GM23248 (cell line): ENCODE data around the gene BTAF1. TPM values are rescaled to one million over a fixed set of nuclear protein-coding genes. Genes with fewer than 3 reads are reported as not detected.

Experiments used
- DNase-seq: peaks from one replicate; pipeline ENCODE4 v3.0.0-alpha.2; 2015
- H2AFZ ChIP-seq: fragments of 200-600 bp; sonication (generic); 2 replicates; pipeline ENCODE4 v1.6.1; 2016; ENCODE audit warnings: antibody characterized with exemption
- H3F3A ChIP-seq: fragments of 200-600 bp; sonication (generic); 2 replicates; pipeline ENCODE4 v1.6.1; 2016; ENCODE audit warnings: mild to moderate bottlenecking, antibody characterized with exemption, mixed run types; ENCODE audit not compliant: insufficient read depth
- H3K27ac ChIP-seq: fragments of 200-600 bp; sonication (generic); 2 replicates; pipeline ENCODE4 v1.5.1; 2016; ENCODE audit warnings: mild to moderate bottlenecking
- H3K27me3 ChIP-seq: fragments of 200-600 bp; sonication (generic); replicated peaks from 2 replicates; pipeline ENCODE4 v1.6.1; 2016; ENCODE audit warnings: mild to moderate bottlenecking; ENCODE audit not compliant: insufficient read depth
- H3K36me3 ChIP-seq: fragments of 200-600 bp; sonication (generic); 2 replicates; pipeline ENCODE4 v1.6.1; 2016; ENCODE audit warnings: low read depth, mild to moderate bottlenecking
- H3K4me1 ChIP-seq: fragments of 200-600 bp; sonication (generic); 2 replicates; pipeline ENCODE4 v1.6.1; 2016; ENCODE audit warnings: mild to moderate bottlenecking; ENCODE audit not compliant: insufficient read depth
- H3K4me2 ChIP-seq: fragments of 200-600 bp; sonication (generic); one replicate; pipeline ENCODE4 v1.6.1; 2016; ENCODE audit warnings: mild to moderate bottlenecking; ENCODE audit not compliant: unreplicated experiment
- H3K4me3 ChIP-seq: fragments of 200-600 bp; sonication (generic); 2 replicates; pipeline ENCODE4 v1.5.1; 2016; ENCODE audit warnings: mild to moderate bottlenecking
- H3K79me2 ChIP-seq: fragments of 200-600 bp; sonication (generic); 2 replicates; pipeline ENCODE4 v1.6.1; 2016; ENCODE audit warnings: mild to moderate bottlenecking; ENCODE audit not compliant: insufficient read depth
- H3K9ac ChIP-seq: fragments of 200-600 bp; sonication (generic); 2 replicates; pipeline ENCODE4 v1.6.1; 2016; ENCODE audit warnings: mild to moderate bottlenecking
- H3K9me2 ChIP-seq: fragments of 200-600 bp; sonication (generic); 2 replicates; pipeline ENCODE4 v1.6.1; 2016; ENCODE audit warnings: mixed run types, mild to moderate bottlenecking, moderate library complexity; ENCODE audit not compliant: insufficient read depth
- H3K9me3 ChIP-seq: fragments of 200-600 bp; sonication (generic); one replicate; pipeline ENCODE4 v1.6.1; 2017; ENCODE audit warnings: low read depth
- H4K20me1 ChIP-seq: fragments of 200-600 bp; sonication (generic); 2 replicates; pipeline ENCODE4 v1.6.0; 2016; ENCODE audit not compliant: insufficient read depth
- EZH2 ChIP-seq: fragments of 200-600 bp; sonication (generic); IDR thresholded peaks from 2 replicates; pipeline ENCODE4 v1.6.1; 2018; ENCODE audit warnings: antibody characterized with exemption, mild to moderate bottlenecking; ENCODE audit not compliant: insufficient read depth, poor library complexity, severe bottlenecking
- EZH2phosphoT487 ChIP-seq: fragments of 200-600 bp; sonication (generic); IDR thresholded peaks from 2 replicates; pipeline ENCODE4 v1.6.1; 2018; ENCODE audit warnings: antibody characterized with exemption, moderate library complexity, mild to moderate bottlenecking, low read depth; ENCODE audit not compliant: insufficient read depth
- WGBS, 2 experiments: methylation state at CpG; one replicate each; pipeline ENCODE4 v1.1.6; 2015 to 2017; ENCODE audit warnings: low lambda C conversion rate in 2 of 2, low coverage in 1 of 2; ENCODE audit errors: missing lambda C conversion rate in 2 of 2; 5-methylcytosine and 5-hydroxymethylcytosine counted together
- in situ Hi-C: fragments of 300-500 bp; cut with MboI; formaldehyde crosslinking; loops from 2 replicates; pipeline ENCODE4 v1.15.0; 2020
- polyA plus RNA-seq: library from polyadenylated mRNA; unstranded; fragments of >200 nt; fragmentation: Nextera tagmentation; extraction: Ambion mirVana; gene quantifications from 2 replicates; pipeline ENCODE4 v1.2.1, GENCODE V29; 2016
- total RNA-seq: library from RNA; depleted of rRNA; stranded (reverse); fragments of >200 nt; shearing (Covaris generic); gene quantifications from 2 replicates; pipeline ENCODE4 v1.2.3, GENCODE V29; 2014

Gene BTAF1
- total and polyA plus RNA-seq, 2 experiments from 2014 or later = 17.0 to 29.2 TPM

DNA sequence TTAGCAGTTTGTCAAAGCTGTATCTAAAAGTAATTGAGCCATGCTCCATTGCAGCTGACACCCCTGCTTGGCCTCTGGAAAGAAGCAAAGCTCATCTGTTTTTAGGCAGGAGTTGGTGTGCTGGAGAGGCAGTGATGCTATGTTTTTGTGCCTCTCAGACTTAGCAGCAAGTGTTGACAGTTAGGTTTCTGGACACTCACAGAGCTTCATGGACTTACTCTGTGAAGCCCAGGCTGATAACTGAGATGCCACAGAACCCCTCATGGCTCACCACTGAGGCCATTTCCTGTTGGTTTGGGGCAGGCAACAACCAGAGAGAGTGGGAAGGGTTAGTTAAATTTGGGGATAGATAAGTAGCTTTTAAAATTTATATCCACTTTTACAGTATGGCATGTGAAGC is 59.8 kb downstream of the BTAF1 start:
- Histone ChIP-seq H3K36me3 (peaks cover 61% of the 10 kb centered on the region), H3F3A (no peaks in the 10 kb centered on the region), H3K9me2 (no peaks in the 10 kb centered on the region), H4K20me1 (no peaks in the 10 kb centered on the region), H3K27me3 (no peaks in the 10 kb centered on the region), H3K9me3 (no peaks in the 10 kb centered on the region), H3K9ac (no peak overlapping the region), H2AFZ (no peak overlapping the region), H3K4me3 (no peak overlapping the region), H3K4me1 (no peaks in the 10 kb centered on the region), H3K79me2 (peaks cover 15% of the 10 kb centered on the region), H3K27ac (no peak overlapping the region), H3K4me2 (no peak overlapping the region)
- in situ Hi-C loops = no loop called here
- TF ChIP-seq EZH2phosphoT487 = no peak
- no peak for TF ChIP-seq EZH2
- no peak for DNase-seq

DNA sequence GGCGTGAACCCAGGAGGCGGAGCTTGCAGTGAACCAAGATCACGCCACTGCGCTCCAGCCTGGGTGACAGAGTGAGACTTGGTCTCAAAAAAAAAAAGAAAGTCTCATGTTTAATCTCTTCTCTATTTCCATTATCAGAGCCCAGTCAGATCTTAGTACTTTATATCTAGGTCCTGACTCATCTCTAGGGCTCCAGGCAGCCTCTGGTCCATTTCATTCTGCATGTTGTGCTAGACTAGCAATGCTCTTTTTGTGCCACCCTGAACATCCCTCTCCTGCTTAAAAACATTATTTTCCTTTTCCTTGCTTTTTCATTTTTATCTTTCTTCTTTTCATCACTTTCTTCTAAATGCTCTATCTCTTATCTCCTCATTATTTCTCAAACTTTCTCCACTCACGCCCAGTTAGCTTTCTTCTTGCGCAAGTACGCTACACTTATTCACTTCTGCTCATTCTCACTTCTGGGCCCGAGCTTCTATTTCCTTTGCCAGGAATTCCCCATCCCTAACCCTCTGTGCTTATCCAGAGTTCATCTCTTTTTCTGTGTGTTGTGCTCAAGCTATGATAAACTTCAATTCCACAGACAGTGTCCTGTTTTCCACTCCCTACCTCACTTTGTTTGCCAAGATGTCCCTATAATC is 63.9 kb downstream of the BTAF1 start:
- Histone ChIP-seq H3K27ac (no peak overlapping the region), H3K27me3 (no peaks in the 10 kb centered on the region), H3K79me2 (peaks cover 15% of the 10 kb centered on the region), H3F3A (no peaks in the 10 kb centered on the region), H3K4me3 (no peak overlapping the region), H4K20me1 (no peaks in the 10 kb centered on the region), H3K4me1 (no peaks in the 10 kb centered on the region), H3K9ac (no peak overlapping the region), H3K36me3 (peaks cover 64% of the 10 kb centered on the region), H2AFZ (no peak overlapping the region), H3K4me2 (no peak overlapping the region), H3K9me2 (no peaks in the 10 kb centered on the region), H3K9me3 (no peaks in the 10 kb centered on the region)
- no peak for DNase-seq
- in situ Hi-C loops = no loop called here
- TF ChIP-seq EZH2 (no peak), EZH2phosphoT487 (no peak)
- WGBS, 2 experiments = 98 to 99% methylated on average over 5 to 8 of the region's 8 CpGs

DNA sequence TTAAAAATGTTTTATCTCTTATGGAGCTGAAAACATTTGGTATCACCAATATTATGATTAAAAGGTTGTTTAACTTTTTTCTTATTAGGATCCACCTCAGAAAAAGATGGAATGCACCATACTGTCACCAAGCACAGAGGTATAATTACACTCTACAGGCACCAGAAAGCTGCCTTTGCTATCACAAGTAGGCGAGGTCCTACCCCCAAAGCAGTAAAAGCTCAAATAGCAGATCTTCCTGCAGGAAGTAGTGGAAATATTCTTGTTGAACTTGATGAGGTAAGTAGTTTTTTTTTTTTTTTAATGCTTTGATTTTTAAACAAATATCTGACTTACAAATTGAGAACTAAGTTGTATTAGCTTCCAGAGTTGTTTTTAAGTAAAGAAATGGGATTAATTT is 68.5 kb downstream of the BTAF1 start:
- Histone ChIP-seq H4K20me1 (no peaks in the 10 kb centered on the region), H3K9ac (no peak overlapping the region)
- WGBS, 2 experiments = 91 to 95% methylated on average over 1 of the region's 1 CpG

DNA sequence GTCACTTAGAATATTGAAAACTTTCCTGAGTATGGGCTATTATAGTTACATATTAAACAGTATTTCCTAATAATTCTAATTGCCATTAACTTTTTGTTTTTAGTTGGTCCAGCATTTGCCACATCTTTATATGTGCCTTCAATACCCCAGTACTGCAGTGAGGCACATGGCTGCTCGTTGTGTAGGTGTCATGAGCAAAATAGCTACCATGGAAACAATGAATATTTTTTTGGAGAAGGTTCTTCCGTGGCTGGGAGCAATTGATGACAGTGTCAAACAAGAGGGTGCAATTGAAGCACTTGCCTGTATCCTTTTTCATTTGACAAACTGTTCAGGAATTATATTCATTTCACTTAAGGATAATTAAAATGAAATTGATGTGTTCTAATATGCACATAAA is 72.7 kb downstream of the BTAF1 start:
- H3K27me3 ChIP-seq = no peaks in the 10 kb centered on the region
- H3K9ac ChIP-seq = no peak overlapping the region
- H3F3A ChIP-seq = no peaks in the 10 kb centered on the region
- DNase-seq = no peak
- TF ChIP-seq EZH2 (no peak), EZH2phosphoT487 (no peak)
- H3K79me2 ChIP-seq = no peaks in the 10 kb centered on the region
- H3K9me2 ChIP-seq = no peaks in the 10 kb centered on the region
- in situ Hi-C loops = no loop called here
- H3K4me1 ChIP-seq = no peaks in the 10 kb centered on the region
- H3K4me3 ChIP-seq = no peak overlapping the region
- peaks cover 72% of the 10 kb centered on the region for H3K36me3 ChIP-seq
- no peak overlapping the region for H2AFZ ChIP-seq
- H4K20me1 ChIP-seq = no peaks in the 10 kb centered on the region
- no peak overlapping the region for H3K27ac ChIP-seq
- WGBS, 2 experiments = 69 to 72% methylated on average over 2 of the region's 2 CpGs
- no peaks in the 10 kb centered on the region for H3K9me3 ChIP-seq
- no peak overlapping the region for H3K4me2 ChIP-seq

More for the DNA sequence above, 68.5 kb downstream of the BTAF1 start:
- Histone ChIP-seq H3K4me2 (no peak overlapping the region), H3K9me3 (no peaks in the 10 kb centered on the region), H3K4me3 (no peak overlapping the region), H3K27me3 (no peaks in the 10 kb centered on the region), H3K27ac (no peak overlapping the region), H3K4me1 (no peaks in the 10 kb centered on the region), H3K9me2 (no peaks in the 10 kb centered on the region), H3K36me3 (peaks cover 69% of the 10 kb centered on the region), H3F3A (no peaks in the 10 kb centered on the region), H2AFZ (no peak overlapping the region), H3K79me2 (no peaks in the 10 kb centered on the region)
- in situ Hi-C loops = no loop called here
- TF ChIP-seq EZH2phosphoT487 = no peak
- no peak for TF ChIP-seq EZH2
- DNase-seq = no peak

DNA sequence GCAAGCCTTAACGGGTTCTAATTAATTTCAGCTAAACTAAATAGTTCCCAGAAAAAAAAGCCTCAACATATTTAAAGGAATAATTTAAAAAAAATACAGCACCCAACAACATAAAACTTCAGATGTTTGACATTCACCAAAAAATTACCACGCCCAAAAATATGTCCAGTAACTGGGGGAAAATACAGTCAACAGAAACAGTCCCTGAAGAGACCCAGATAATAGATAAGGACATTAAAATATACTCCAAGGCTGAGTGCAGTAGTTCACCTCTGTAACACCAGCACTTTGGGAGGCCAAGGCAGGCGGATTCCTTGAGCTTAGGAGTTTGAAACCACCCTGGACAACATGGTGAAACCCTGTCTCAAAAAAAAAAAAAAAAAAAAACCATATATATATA is 78.0 kb downstream of the BTAF1 start:
- Histone ChIP-seq H4K20me1 (no peaks in the 10 kb centered on the region), H2AFZ (no peak overlapping the region), H3K4me3 (no peak overlapping the region), H3K27me3 (no peaks in the 10 kb centered on the region), H3K79me2 (no peaks in the 10 kb centered on the region), H3K9me3 (no peaks in the 10 kb centered on the region), H3K4me2 (no peak overlapping the region), H3K4me1 (no peaks in the 10 kb centered on the region), H3K36me3 (peaks cover 60% of the 10 kb centered on the region), H3K9me2 (no peaks in the 10 kb centered on the region), H3K27ac (no peak overlapping the region), H3K9ac (no peak overlapping the region), H3F3A (0 out of 2 replicates have a peak, but pooled peaks cover 5% of the 10 kb centered on the region)
- in situ Hi-C loops = no loop called here
- DNase-seq = no peak
- no peak for TF ChIP-seq EZH2phosphoT487
- no peak for TF ChIP-seq EZH2
- WGBS, 2 experiments = 96 to 99% methylated on average over 3 of the region's 3 CpGs
